DMS53 treated with DMSO at 0.1 percent for 48 hours (cell line): ENCODE results near the gene GGT1.
"Not testable (repeated sequence)": the region's sequence is repeated elsewhere in the genome, so short reads cannot be mapped to it uniquely, and the experiment has no call there.

ENCODE experiments used
- DNase-seq: peaks from one replicate; lab custom pipeline; 2025; ENCODE audit not compliant: unreplicated experiment; lab: John Stamatoyannopoulos, UW

Gene GGT1

DNA sequence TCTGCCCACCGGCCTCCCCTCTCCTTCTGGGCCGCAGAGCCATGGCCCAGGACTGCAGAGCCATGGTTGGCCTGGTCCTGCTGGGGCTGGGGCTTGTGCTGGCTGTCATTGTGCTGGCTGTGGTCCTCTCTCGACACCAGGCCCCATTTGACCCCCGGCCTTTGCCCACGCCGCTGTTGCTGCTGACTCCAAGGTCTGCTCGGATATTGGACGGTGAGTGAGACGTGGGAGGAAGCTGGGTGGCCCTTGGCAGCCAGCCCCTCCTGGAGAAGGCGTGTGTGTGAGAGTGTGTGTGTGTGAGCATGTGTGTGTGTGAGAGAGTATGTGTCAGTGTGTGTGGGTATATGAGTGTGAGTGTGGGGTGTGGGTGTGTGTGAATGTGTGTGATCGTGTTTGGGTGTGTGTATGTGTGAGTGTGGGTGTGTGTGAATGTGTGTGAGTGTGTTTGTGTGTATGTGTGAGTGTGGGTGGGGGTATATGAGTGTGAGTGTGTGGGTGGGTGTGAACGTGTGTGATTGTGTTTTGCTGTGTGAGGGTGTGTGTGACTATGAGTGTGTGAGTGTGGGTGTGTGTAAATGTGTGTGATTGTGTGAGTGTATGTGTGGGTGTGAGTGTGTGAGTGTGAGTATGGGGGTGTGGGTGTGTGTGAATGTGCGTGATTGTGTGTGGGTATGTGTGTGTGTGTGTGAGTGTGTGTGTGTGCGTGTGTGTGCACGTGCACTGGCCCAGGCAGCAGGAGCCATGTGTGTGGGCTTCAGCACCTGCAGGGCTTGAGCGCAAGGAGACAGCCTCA is 30.4 kb downstream of the GGT1 start:
- not testable (repeated sequence) for DNase-seq

DNA sequence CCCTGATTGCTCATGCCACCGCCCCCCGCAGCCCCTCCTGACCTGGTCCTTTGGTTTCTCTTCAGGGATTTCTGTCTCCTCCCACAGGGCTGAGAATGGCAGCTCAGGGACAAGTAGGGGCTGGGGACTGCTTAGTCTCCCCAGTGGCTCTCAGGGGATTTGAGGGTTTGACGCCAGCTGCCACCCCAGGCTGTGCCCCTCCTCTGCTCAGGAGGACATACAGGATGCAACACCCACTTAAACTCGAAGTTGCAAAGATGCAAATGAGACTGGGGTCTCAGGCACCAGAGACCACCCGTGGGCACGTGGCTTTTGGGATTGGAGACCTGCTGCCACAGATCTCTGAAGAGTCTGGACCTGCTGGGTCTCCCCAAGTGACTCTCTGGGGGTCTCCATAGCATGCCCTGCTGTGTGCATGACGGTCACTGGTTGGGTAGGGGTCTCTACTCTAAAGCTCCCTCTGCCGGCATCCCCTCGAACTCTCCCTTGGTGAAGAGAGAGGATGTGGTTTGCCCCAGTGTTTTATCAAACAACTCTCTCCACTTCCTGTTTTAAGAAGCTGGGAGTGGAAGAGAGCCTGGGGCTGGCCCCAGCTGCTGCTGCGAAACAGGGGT is 31.9 kb downstream of the GGT1 start:
- not testable (repeated sequence) for DNase-seq

GRCh38 chr22:24636513-24636912 is 33.5 kb downstream of the GGT1 start:
- DNase-seq, result not testable (repeated sequence)

- not testable (repeated sequence) for DNase-seq
Observed at GRCh38 chr22:24642307-24642706, 39.3 kb downstream of the GGT1 start.

- not testable (repeated sequence) for DNase-seq
Observed at GRCh38 chr22:24644409-24644808, 41.4 kb downstream of the GGT1 start.

GRCh38 chr22:24645408-24646399 is 42.7 kb downstream of the GGT1 start:
- DNase-seq, result not testable (repeated sequence)

DNA sequence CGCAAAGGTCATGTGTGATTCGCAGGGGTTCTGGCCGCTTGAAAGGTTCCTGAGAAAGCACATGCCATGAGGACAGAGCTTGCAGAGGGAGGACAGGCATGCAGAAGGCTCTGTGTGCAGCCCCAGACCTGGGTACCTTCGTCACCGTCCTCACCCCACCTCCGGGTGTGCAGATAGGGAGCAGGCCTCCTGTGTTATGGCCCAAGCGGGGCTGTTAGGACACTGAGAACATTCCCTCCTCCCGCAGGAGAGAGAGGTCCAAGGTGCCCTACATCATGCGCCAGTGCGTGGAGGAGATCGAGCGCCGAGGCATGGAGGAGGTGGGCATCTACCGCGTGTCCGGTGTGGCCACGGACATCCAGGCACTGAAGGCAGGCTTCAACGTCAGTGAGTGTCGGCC is 43.8 kb downstream of the GGT1 start:
- not testable (repeated sequence) for DNase-seq

DNA sequence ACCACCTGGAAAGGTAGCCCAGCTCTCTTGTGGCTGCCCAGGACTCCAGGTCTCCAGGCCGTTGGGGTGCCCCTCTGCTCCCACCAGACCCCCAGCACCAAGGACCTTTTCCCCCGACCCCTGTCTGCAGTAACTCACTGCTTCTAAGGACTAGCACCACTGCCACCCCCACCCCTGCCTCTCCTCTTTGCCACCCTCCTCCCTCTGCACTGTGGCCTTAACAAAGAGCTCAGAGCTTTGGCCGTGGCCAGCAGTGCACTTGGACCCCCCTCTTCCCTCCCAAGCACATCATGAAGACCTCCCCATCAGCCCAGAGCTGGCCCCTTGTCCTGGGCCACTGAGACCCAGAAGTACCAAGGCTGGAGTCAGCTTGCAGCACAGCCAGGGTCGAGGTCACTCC is 46.4 kb downstream of the GGT1 start:
- DNase-seq, result not testable (repeated sequence)

GRCh38 chr22:24650884-24651283 is 47.9 kb downstream of the GGT1 start:
- not testable (repeated sequence) for DNase-seq

DNA sequence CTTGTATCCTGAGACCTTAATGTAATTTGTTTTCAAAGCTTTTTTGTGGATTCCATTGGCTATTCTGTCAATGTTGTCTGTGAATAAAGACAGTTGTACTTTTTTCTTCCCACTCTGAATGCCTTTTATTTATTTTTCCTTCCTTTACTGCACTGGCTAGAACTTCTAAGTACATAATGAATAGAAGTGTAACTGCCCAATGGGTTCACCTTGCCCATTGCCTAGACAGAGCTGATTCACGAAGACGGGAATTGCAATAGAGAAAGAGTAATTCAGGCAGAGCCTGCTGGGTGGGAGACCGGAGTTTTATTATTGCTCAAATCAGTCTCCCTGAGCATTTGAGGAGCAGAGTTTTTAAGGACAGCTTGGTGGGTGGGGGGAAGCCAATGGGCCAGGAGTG is 62.4 kb downstream of the GGT1 start:
- not testable (repeated sequence) for DNase-seq

- DNase-seq, result not testable (repeated sequence)
Observed at GRCh38 chr22:24667904-24668303, 64.9 kb downstream of the GGT1 start.

DNA sequence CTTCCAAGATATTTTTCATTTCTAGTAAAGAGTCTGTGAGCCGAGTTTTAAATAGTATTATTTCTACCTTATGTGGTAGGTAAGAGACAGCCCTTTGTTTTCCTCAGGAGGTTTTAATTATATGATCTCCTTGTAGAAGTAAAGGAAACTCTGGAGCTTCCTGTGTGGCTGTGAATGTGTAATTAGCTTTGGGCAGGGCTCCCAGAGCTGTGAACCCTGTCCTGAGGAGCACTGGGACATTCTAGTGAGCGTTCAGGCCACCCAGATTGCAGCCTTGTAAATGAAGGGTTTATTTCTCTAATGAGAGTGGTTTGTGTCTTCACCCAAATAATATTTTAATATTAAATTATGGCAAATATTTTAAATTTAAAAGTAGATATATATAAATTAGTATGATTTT is 69.5 kb downstream of the GGT1 start:
- DNase-seq, result not testable (repeated sequence)
